Ovary (tissue), 9 donors: ENCODE results near the gene KLHL12. TPM values are rescaled to one million over a fixed set of nuclear protein-coding genes. Genes with fewer than 3 reads are reported as not detected.

Experiments used
- DNase-seq, 5 donors: peaks; one replicate each; pipeline ENCODE4 v3.0.0-alpha.2; 2019 to 2020
- H3K27ac ChIP-seq, 2 donors: fragments of 200-600 bp; one replicate each; pipeline versions ENCODE4 v1.5.1 to v1.8.0; 2019 to 2022
- H3K27me3 ChIP-seq: fragments of 200-600 bp; one replicate; pipeline ENCODE4 v1.8.0; 2022
- H3K36me3 ChIP-seq: fragments of 200-600 bp; sonication (generic); one replicate; pipeline ENCODE4 v1.5.1; 2019
- H3K4me1 ChIP-seq: one replicate; pipeline ENCODE4 v1.8.1; 2013; ENCODE audit warnings: mild to moderate bottlenecking, moderate library complexity; ENCODE audit not compliant: insufficient read depth
- H3K4me3 ChIP-seq: fragments of 200-600 bp; sonication (generic); one replicate; pipeline ENCODE4 v1.5.1; 2017
- H3K9me3 ChIP-seq, 2 donors: fragments of 200-600 bp in 1 of 2; sonication (generic) in 1 of 2; one replicate each; pipeline versions ENCODE4 v1.5.1 to v1.8.1; 2013 to 2019; ENCODE audit warnings: mild to moderate bottlenecking in 1 of 2, moderate library complexity in 1 of 2
- EP300 ChIP-seq: sonication (generic); formaldehyde crosslinking; IDR thresholded peaks from one replicate; pipeline ENCODE4 v1.6.1; 2017; ENCODE audit warnings: antibody characterized with exemption
- POLR2A ChIP-seq: fragments of 450-650 bp; IDR thresholded peaks from one replicate; pipeline ENCODE4 v1.6.1; 2017; ENCODE audit warnings: antibody characterized with exemption, mild to moderate bottlenecking, moderate library complexity
- WGBS, 3 donors: extraction: QIAGEN DNeasy Blood & Tissue Kit in 1 of 3; methylation state at CpG; one replicate each; pipeline versions ENCODE4 v1.1.5 to v1.1.7; 2013 to 2017; 5-methylcytosine and 5-hydroxymethylcytosine counted together
- intact Hi-C, 4 donors: fragments of 100-400 bp; cut with DNase I; formaldehyde crosslinking; loops; one replicate each; pipeline versions ENCODE4 v1.11.0 to v1.15.1; 2022 to 2023
- polyA plus RNA-seq, 2 donors: library from polyadenylated mRNA; stranded (reverse); fragments of 200-250 nt in 1 of 2; fragments of 350-450 nt in 1 of 2; fragmentation: Illumina TruSeq in 1 of 2; extraction: RNeasy Lipid Tissue Mini Kit (QIAGEN cat#74804) in 1 of 2; gene quantifications; one replicate each; pipeline ENCODE4 v1.2.3, GENCODE V29; 2013 to 2014
- total RNA-seq, 7 donors: library from RNA; depleted of rRNA in 2 of 7; stranded (reverse); fragments of >200 nt in 2 of 7; fragmentation: NEBNext Ultra II Directional in 3 of 7; extraction: Animal tissue kit (Norgen Biotek cat#: 25700) in 3 of 7; gene quantifications; one replicate each; pipeline versions ENCODE4 v1.1.0 to v1.2.4, GENCODE V29; 2016 to 2023
- TF ChIP-seq, protein P1 (sequence below), 3 donors: fragments of 450-650 bp in 2 of 3; fragments of 200-600 bp in 1 of 3; IDR thresholded peaks; one replicate each; pipeline versions ENCODE4 v1.5.1 to v1.8.0; 2016 to 2022; ENCODE audit warnings: antibody characterized with exemption in 3 of 3, mild to moderate bottlenecking in 1 of 3
- donor health status: DM: no; HTN: no; CAD: no; lungs with moderate emphysema.
- donor health status: DM: no; HTN: no; CAD: no.
- donor health status: Bipolar disorder and iron deficiency.
- donor health status: DM: yes; HTN: yes; CAD: no.
- donor health status: DM: no; HTN: no; CAD: no.
- donor health status: DM: yes; HTN: yes; CAD: no.

Gene KLHL12
- total and polyA plus RNA-seq, 9 donors: 11.2 to 29.7 (median 20.1) TPM

DNA sequence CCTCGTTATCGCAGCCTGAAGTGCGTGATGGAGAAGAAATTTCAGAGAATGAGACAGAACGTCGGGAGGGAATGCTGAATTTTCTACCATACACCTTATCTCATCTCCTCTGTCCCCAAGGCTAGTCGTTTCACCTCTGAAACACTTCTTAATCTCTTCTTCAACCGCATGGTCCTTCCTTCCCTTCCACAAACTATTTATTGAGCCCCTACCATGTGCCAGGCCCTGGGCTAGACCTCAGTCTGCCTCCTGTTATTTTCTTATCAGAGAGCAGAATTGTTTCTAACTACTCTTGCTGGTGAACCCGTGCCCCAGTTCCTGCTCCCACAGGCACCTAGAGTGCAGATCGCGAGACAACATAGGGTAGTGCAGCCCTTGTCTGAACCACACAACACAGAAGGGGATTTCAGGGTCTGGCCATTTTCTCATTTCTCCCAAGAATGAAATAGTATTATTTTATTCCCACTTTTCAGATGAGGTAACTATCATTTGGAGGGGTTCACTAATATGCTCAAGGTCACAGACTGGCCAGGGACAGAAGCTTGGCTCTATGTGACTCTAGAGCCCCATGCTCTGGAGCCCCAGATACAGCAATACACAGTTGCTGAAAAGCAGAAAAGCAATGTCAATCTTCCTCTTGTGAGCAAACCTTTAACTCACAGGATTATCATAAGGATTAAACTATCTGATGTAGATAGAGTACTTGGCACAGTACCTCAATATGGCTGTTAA is 31.7 kb upstream of the KLHL12 start:
- H3K36me3 ChIP-seq: no peaks in the 10 kb centered on the region
- DNase-seq: no peak
- peak overlapping the region; percentile 89 to 94 for H3K27ac ChIP-seq
- H3K9me3 ChIP-seq: no peaks in the 10 kb centered on the region
- H3K4me3 ChIP-seq: peak overlapping the region; percentile 76
- peaks cover 4% of the 10 kb centered on the region for H3K4me1 ChIP-seq
- TF ChIP-seq EP300 (no peak), POLR2A (no peak)
- TF ChIP-seq, protein P1, sequence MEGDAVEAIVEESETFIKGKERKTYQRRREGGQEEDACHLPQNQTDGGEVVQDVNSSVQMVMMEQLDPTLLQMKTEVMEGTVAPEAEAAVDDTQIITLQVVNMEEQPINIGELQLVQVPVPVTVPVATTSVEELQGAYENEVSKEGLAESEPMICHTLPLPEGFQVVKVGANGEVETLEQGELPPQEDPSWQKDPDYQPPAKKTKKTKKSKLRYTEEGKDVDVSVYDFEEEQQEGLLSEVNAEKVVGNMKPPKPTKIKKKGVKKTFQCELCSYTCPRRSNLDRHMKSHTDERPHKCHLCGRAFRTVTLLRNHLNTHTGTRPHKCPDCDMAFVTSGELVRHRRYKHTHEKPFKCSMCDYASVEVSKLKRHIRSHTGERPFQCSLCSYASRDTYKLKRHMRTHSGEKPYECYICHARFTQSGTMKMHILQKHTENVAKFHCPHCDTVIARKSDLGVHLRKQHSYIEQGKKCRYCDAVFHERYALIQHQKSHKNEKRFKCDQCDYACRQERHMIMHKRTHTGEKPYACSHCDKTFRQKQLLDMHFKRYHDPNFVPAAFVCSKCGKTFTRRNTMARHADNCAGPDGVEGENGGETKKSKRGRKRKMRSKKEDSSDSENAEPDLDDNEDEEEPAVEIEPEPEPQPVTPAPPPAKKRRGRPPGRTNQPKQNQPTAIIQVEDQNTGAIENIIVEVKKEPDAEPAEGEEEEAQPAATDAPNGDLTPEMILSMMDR (IDR thresholded peaks at IDR 0.05): no peak
- intact Hi-C loops: no loop called here
- WGBS, 3 donors: 0 to 2% (median 1%) methylated on average over 10 of the region's 10 CpGs
- no peaks in the 10 kb centered on the region for H3K27me3 ChIP-seq

DNA sequence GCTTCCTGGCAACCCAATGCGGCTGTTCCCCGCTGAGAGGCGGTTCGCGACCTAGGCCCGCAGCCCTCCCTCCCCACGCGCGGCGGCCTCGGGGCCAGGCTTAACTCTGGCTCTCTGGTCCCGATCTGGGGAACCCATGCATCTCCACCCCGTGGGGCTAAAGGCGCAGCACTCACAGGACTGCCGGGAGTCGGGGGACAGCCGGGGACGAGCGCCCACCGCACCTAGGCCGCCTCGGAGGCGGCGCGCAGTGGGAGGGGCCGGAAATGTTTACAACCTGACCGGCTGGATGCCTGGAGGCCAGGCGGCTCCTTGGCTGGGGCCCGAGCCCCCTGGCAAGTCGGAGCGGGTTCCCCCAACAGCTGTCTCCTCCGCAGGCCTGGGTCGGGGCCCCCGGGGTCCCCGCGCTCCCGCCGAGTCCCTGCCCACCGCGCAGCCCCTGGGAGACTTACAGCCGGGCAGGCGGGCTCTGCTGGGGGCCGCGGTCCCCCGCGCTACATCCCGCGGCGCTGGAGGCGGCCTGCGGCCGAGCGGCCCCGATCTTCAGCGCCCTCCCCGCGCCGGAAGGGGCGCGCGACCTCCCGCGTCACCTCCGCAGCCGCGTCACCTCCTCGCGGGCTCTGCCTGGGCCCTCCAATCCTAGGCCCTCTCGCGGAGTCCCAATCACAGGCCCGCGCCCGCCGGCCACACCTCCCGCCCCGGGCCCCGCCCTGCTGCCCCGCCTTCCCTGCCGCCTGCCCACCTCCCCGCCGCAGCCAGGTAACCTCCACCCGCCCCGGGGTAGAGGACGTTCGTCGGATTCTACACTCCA is 30.9 kb upstream of the KLHL12 start, which contains the start of gene ADIPOR1:
Gene ADIPOR1 (minus strand): TSS at position 580 of the 811 bp plus-strand sequence. CDS start 7,242 bp downstream, outside the sequence.
- WGBS, 3 donors: 0 to 1% (median 0%) methylated on average over 49 to 86 of the region's 86 CpGs
- peak within 1 kb of the TSS; percentile 89 to 94 for H3K27ac ChIP-seq
- TF ChIP-seq, protein P1 (IDR thresholded peaks at IDR 0.05): peak in 2 of 3 donors; percentile 24 to 56
- TF ChIP-seq EP300 (no peak), POLR2A (peak; percentile 94)
- H3K27me3 ChIP-seq: no peaks in the 10 kb centered on the region
- H3K36me3 ChIP-seq: no peaks in the 10 kb centered on the region
- H3K9me3 ChIP-seq: no peaks in the 10 kb centered on the region
- peaks cover 4% of the 10 kb centered on the region for H3K4me1 ChIP-seq
- peak; percentile 88 to 93 (median 91) for DNase-seq
- intact Hi-C loops: no loop called here
- H3K4me3 ChIP-seq: peak within 1 kb of the TSS; percentile 76

DNA sequence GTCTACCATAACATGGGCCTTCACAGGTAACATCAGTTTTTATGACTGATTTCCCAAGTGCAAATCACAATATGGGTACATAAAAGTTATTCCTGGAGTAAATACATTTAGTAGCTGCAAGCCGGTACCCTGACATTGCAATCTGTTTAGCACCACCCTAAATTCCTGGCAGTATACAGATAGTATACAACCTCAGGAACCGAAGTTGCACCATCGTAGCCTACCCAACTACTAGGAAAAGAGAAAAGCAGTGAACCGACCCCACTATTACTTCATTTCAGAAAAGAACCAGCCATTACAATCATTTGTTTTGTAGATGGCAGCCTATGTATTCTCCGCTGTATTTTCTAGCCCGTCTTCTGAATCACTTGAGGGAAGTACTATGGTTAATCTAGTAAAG is 29.9 kb upstream of the KLHL12 start:
- Histone ChIP-seq H3K4me1 (peaks cover 4% of the 10 kb centered on the region), H3K36me3 (no peaks in the 10 kb centered on the region), H3K4me3 (peak overlapping the region; percentile 76), H3K27me3 (no peaks in the 10 kb centered on the region), H3K27ac (no peak overlapping the region), H3K9me3 (no peaks in the 10 kb centered on the region)
- intact Hi-C loops: no loop called here
- 58 to 68% (median 64%) methylated on average over 6 of the region's 6 CpGs for WGBS, 3 donors
- TF ChIP-seq POLR2A: no peak
- TF ChIP-seq, protein P1 (IDR thresholded peaks at IDR 0.05): no peak
- TF ChIP-seq EP300: no peak
- DNase-seq: no peak

DNA sequence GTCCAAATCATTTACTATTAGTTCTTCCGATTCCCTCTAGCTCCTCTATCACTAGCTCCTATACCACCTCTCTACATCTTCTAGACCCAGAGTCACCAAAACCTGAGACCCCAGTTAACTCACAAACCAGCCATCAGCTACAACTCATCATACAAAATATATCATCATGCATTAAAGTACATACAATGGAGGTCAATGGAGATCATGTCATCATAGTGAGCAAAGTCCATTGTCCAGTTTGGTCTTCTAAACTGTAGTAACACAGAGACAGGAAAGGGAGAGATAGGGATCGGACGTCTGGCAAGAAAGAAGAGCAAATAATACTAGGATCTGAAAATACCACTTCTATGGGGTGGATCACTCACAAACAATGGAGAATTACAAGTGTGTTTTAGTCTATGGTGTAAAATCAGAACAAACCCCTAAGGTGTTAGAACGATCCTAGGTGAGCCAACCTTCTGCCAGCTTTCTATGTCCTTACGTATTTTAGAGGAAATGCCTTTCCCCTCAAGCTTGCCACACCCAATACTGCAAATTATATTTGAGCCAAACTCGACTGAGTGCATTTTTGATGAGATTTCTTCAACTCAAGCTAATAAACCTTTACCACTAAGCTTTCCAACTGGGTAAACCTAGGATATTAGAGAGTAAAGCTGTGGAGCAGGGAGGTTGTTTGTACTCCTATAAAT is 27.2 kb upstream of the KLHL12 start:
- TF ChIP-seq, protein P1 (IDR thresholded peaks at IDR 0.05): no peak
- TF ChIP-seq POLR2A (no peak), EP300 (no peak)
- no peaks in the 10 kb centered on the region for H3K9me3 ChIP-seq
- intact Hi-C loops: no loop called here
- 81 to 85% (median 83%) methylated on average over 6 of the region's 6 CpGs for WGBS, 3 donors
- no peak for DNase-seq
- peaks cover 4% of the 10 kb centered on the region for H3K4me1 ChIP-seq
- H3K27me3 ChIP-seq: no peaks in the 10 kb centered on the region
- H3K4me3 ChIP-seq: no peak overlapping the region
- no peaks in the 10 kb centered on the region for H3K36me3 ChIP-seq
- no peak overlapping the region for H3K27ac ChIP-seq
